GM12878 (cell line): Measurements from ENCODE around the gene RSRP1. TPM values are rescaled to one million over a fixed set of nuclear protein-coding genes. Genes with fewer than 3 reads are reported as not detected.

Source experiments
- CEBPB ChIP-seq, 2 experiments: fragments of 150-350 bp in 1 of 2; IDR thresholded peaks; 2 replicates each; pipeline ENCODE4 v1.6.1; 2012 to 2014; ENCODE audit warnings: low read depth in 2 of 2, low read length in 2 of 2, borderline replicate concordance in 1 of 2, inconsistent platforms in 1 of 2
- CHD4 ChIP-seq: fragments of 200-600 bp; sonication (generic); IDR thresholded peaks from 2 replicates; pipeline ENCODE4 v1.6.1; 2016; ENCODE audit warnings: mild to moderate bottlenecking
- CUX1 ChIP-seq: IDR thresholded peaks from 2 replicates; pipeline ENCODE4 v1.6.1; 2012; ENCODE audit warnings: improper control_type of control experiment, low read depth, low read length; ENCODE audit not compliant: insufficient replicate concordance
- HCFC1 ChIP-seq: fragments of 150-350 bp; IDR thresholded peaks from 2 replicates; pipeline ENCODE4 v1.6.1; 2014; ENCODE audit warnings: low read length
- IKZF2 ChIP-seq, 2 experiments: fragments of 450-650 bp; IDR thresholded peaks; 2 replicates each; pipeline ENCODE4 v1.6.1; 2017; ENCODE audit warnings: mild to moderate bottlenecking in 2 of 2, moderate library complexity in 2 of 2
- NFIC ChIP-seq: IDR thresholded peaks from 2 replicates; pipeline ENCODE4 v1.6.1; 2012; ENCODE audit warnings: low read depth, mild to moderate bottlenecking, inconsistent platforms, low read length, moderate library complexity
- POLR2AphosphoS2 ChIP-seq: IDR thresholded peaks from 2 replicates; pipeline ENCODE4 v1.6.1; 2011; ENCODE audit warnings: low read depth, mild to moderate bottlenecking, low read length, improper control_type of control experiment, moderate library complexity
- RELA ChIP-seq: fragments of 450-650 bp; IDR thresholded peaks from 2 replicates; pipeline ENCODE4 v1.8.0; 2014; ENCODE audit warnings: borderline replicate concordance; ENCODE audit not compliant: partially characterized antibody
- SUZ12 ChIP-seq: fragments of 200-600 bp; sonication (generic); IDR thresholded peaks from one replicate; pipeline ENCODE4 v1.6.1; 2018; ENCODE audit warnings: antibody characterized with exemption, mild to moderate bottlenecking; ENCODE audit not compliant: unreplicated experiment
- TAF1 ChIP-seq: IDR thresholded peaks from 2 replicates; pipeline ENCODE4 v1.6.1; 2011; ENCODE audit warnings: mild to moderate bottlenecking, low read depth, low read length, borderline replicate concordance
- ZNF592 ChIP-seq: fragments of 450-650 bp; IDR thresholded peaks from 2 replicates; pipeline ENCODE4 v1.6.1; 2017; ENCODE audit warnings: mild to moderate bottlenecking, moderate library complexity
- polyA plus RNA-seq, 11 experiments: library from polyadenylated mRNA; depleted of rRNA in 4 of 11; unstranded in 6 of 11; stranded (reverse) in 5 of 11; fragments of >200 nt; fragmentation: Nextera tagmentation in 4 of 11; fragmentation: Illumina TruSeq in 1 of 11; extraction: Ambion mirVana in 4 of 11; extraction: Trizol in 1 of 11; gene quantifications; 1 replicate in 1 of 11; 2 replicates in 10 of 11; pipeline versions ENCODE4 v1.2.1 to v1.2.3, GENCODE V29; 2011 to 2016; ENCODE audit warnings: inconsistent platforms in 2 of 11, missing spikeins in 2 of 11, low read depth in 1 of 11
- total RNA-seq, 4 experiments: library from RNA; depleted of rRNA in 3 of 4; stranded (reverse); fragments of >200 nt in 3 of 4; fragmentation: Illumina TruSeq in 1 of 4; extraction: Trizol in 1 of 4; gene quantifications; 2 replicates each; pipeline versions ENCODE4 v1.2.1 to v1.2.3, GENCODE V29; 2013 to 2021
- TF ChIP-seq, protein P1 (sequence below), 3 experiments: IDR thresholded peaks in 2 of 3; conservative IDR thresholded peaks in 1 of 3; 2 replicates each; pipeline ENCODE4 v1.5.1; 2011; ENCODE audit warnings: low read depth in 3 of 3, low read length in 3 of 3, mild to moderate bottlenecking in 3 of 3, control low read depth in 2 of 3, moderate library complexity in 2 of 3, inconsistent platforms in 1 of 3, mixed read lengths in 1 of 3; ENCODE audit not compliant: control insufficient read depth in 2 of 3, insufficient read depth in 1 of 3; ENCODE audit errors: extremely low read depth in 1 of 3
- TF ChIP-seq, protein P2 (sequence below): IDR thresholded peaks from 2 replicates; pipeline ENCODE4 v1.6.1; 2012; ENCODE audit warnings: low read length, inconsistent platforms
- TF ChIP-seq, protein P3 (sequence below): fragments of 450-650 bp; IDR thresholded peaks from 2 replicates; pipeline ENCODE4 v1.6.1; 2016; ENCODE audit warnings: mild to moderate bottlenecking

The RSRP1 gene
- total and polyA plus RNA-seq, 10 of the 15 experiments (the other 5 are each of a cell fraction or from before 2014, with no cell fraction given), result 23.5 to 128 (median 90.0) TPM

GRCh38 chr1:25247024-25247828 is at the start of gene RSRP1 (continued):
- TF ChIP-seq SUZ12 (no peak), HCFC1 (peak; percentile 46), IKZF2 (IDR thresholded peaks at IDR 0.05) (0 out of 4 replicates have a peak, but pooled peaks of 1 of the 2 experiments have one; percentile 16), CHD4 (no peak), RELA (peak; percentile 88), CEBPB (IDR thresholded peaks at IDR 0.05; ENCODE audit: borderline replicate concordance in 1 of 2, low read depth in 2 of 2, low read length in 2 of 2) (peak in 1 of 2 experiments; percentile 61; a peak in 1 of 4 replicates), CUX1 (peak; percentile 27), POLR2AphosphoS2 (peak; percentile 100), TAF1 (peak; percentile 92), NFIC (no peak), ZNF592 (no peak)
- TF ChIP-seq, protein P1, sequence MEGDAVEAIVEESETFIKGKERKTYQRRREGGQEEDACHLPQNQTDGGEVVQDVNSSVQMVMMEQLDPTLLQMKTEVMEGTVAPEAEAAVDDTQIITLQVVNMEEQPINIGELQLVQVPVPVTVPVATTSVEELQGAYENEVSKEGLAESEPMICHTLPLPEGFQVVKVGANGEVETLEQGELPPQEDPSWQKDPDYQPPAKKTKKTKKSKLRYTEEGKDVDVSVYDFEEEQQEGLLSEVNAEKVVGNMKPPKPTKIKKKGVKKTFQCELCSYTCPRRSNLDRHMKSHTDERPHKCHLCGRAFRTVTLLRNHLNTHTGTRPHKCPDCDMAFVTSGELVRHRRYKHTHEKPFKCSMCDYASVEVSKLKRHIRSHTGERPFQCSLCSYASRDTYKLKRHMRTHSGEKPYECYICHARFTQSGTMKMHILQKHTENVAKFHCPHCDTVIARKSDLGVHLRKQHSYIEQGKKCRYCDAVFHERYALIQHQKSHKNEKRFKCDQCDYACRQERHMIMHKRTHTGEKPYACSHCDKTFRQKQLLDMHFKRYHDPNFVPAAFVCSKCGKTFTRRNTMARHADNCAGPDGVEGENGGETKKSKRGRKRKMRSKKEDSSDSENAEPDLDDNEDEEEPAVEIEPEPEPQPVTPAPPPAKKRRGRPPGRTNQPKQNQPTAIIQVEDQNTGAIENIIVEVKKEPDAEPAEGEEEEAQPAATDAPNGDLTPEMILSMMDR (IDR thresholded peaks at IDR 0.05 in 2 of 3, conservative IDR thresholded peaks at IDR 0.05 in 1 of 3; ENCODE audit: control insufficient read depth in 2 of 3, extremely low read depth in 1 of 3, insufficient read depth in 1 of 3, low read depth in 3 of 3, low read length in 3 of 3), result no peak
- TF ChIP-seq, protein P2, sequence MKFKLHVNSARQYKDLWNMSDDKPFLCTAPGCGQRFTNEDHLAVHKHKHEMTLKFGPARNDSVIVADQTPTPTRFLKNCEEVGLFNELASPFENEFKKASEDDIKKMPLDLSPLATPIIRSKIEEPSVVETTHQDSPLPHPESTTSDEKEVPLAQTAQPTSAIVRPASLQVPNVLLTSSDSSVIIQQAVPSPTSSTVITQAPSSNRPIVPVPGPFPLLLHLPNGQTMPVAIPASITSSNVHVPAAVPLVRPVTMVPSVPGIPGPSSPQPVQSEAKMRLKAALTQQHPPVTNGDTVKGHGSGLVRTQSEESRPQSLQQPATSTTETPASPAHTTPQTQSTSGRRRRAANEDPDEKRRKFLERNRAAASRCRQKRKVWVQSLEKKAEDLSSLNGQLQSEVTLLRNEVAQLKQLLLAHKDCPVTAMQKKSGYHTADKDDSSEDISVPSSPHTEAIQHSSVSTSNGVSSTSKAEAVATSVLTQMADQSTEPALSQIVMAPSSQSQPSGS, result no peak
- TF ChIP-seq, protein P3, sequence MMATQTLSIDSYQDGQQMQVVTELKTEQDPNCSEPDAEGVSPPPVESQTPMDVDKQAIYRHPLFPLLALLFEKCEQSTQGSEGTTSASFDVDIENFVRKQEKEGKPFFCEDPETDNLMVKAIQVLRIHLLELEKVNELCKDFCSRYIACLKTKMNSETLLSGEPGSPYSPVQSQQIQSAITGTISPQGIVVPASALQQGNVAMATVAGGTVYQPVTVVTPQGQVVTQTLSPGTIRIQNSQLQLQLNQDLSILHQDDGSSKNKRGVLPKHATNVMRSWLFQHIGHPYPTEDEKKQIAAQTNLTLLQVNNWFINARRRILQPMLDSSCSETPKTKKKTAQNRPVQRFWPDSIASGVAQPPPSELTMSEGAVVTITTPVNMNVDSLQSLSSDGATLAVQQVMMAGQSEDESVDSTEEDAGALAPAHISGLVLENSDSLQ, result peak; percentile 68
